H9 (cell line): ENCODE measurements around the gene MOB3C. TPM values are rescaled to one million over a fixed set of nuclear protein-coding genes. Genes with fewer than 3 reads are reported as not detected.

ENCODE experiments used
- DNase-seq: peaks from one replicate; pipeline ENCODE4 v3.0.0-alpha.2; 2017
- H2AFZ ChIP-seq: one replicate; pipeline ENCODE4 v1.6.1; 2013; ENCODE audit warnings: mild to moderate bottlenecking, low read length, control low read depth, moderate library complexity
- H2AK5ac ChIP-seq: 2 replicates; pipeline ENCODE4 v1.6.1; 2013; ENCODE audit warnings: low read length, control low read depth, mixed read lengths; ENCODE audit not compliant: insufficient read length
- H2BK120ac ChIP-seq: one replicate; pipeline ENCODE4 v1.6.1; 2013; ENCODE audit warnings: low read depth, mild to moderate bottlenecking, low read length, control low read depth, inconsistent platforms; ENCODE audit not compliant: poor library complexity, severe bottlenecking
- H2BK12ac ChIP-seq: 2 replicates; pipeline ENCODE4 v1.6.1; 2013; ENCODE audit warnings: low read length, control low read depth, mixed read lengths, low read depth; ENCODE audit not compliant: insufficient read length
- H2BK15ac ChIP-seq: 2 replicates; pipeline ENCODE4 v1.6.1; 2013; ENCODE audit warnings: low read depth, low read length, control low read depth
- H2BK20ac ChIP-seq: one replicate; pipeline ENCODE4 v1.6.1; 2013; ENCODE audit warnings: low read depth, mild to moderate bottlenecking, low read length, control low read depth, inconsistent platforms; ENCODE audit not compliant: poor library complexity, severe bottlenecking
- H2BK5ac ChIP-seq: 2 replicates; pipeline ENCODE4 v1.6.1; 2013; ENCODE audit warnings: low read length, control low read depth, mixed read lengths; ENCODE audit not compliant: insufficient read length
- H3K14ac ChIP-seq: 2 replicates; pipeline ENCODE4 v1.6.1; 2013; ENCODE audit warnings: low read length, control low read depth; ENCODE audit not compliant: insufficient read depth
- H3K18ac ChIP-seq: 2 replicates; pipeline ENCODE4 v1.6.1; 2013; ENCODE audit warnings: low read depth, mild to moderate bottlenecking, mixed read lengths, low read length, control low read depth; ENCODE audit not compliant: insufficient read length
- H3K23ac ChIP-seq: 2 replicates; pipeline ENCODE4 v1.6.1; 2013; ENCODE audit warnings: low read length, control low read depth, mixed read lengths, low read depth; ENCODE audit not compliant: insufficient read length
- H3K23me2 ChIP-seq: 2 replicates; pipeline ENCODE4 v1.6.1; 2013; ENCODE audit warnings: low read depth, mild to moderate bottlenecking, mixed read lengths, low read length, control low read depth; ENCODE audit not compliant: insufficient read length, poor library complexity, severe bottlenecking
- H3K27ac ChIP-seq: 2 replicates; pipeline ENCODE4 v1.5.1; 2013; ENCODE audit warnings: low read length, control low read depth, mixed read lengths, low read depth; ENCODE audit not compliant: insufficient read length
- H3K27me3 ChIP-seq: 2 replicates; pipeline ENCODE4 v1.6.1; 2013; ENCODE audit warnings: low read length, control low read depth, inconsistent platforms; ENCODE audit not compliant: insufficient read depth
- H3K4ac ChIP-seq: 2 replicates; pipeline ENCODE4 v1.6.1; 2013; ENCODE audit warnings: low read depth, mild to moderate bottlenecking, control low read depth, inconsistent platforms, low read length, moderate library complexity
- H3K4me1 ChIP-seq: 2 replicates; pipeline ENCODE4 v1.6.1; 2013; ENCODE audit warnings: low read length, control low read depth, inconsistent platforms; ENCODE audit not compliant: insufficient read depth
- H3K4me2 ChIP-seq: 2 replicates; pipeline ENCODE4 v1.6.1; 2013; ENCODE audit warnings: low read length, control low read depth, mixed read lengths; ENCODE audit not compliant: insufficient read length, insufficient read depth
- H3K56ac ChIP-seq: 2 replicates; pipeline ENCODE4 v1.6.1; 2013; ENCODE audit warnings: low read depth, mild to moderate bottlenecking, mixed read lengths, low read length, control low read depth; ENCODE audit not compliant: insufficient read length
- H3K79me1 ChIP-seq: 2 replicates; pipeline ENCODE4 v1.6.1; 2013; ENCODE audit warnings: low read depth, mild to moderate bottlenecking, moderate library complexity, low read length, control low read depth, inconsistent platforms; ENCODE audit not compliant: insufficient read depth, poor library complexity, severe bottlenecking
- H3K79me2 ChIP-seq: 2 replicates; pipeline ENCODE4 v1.6.1; 2013; ENCODE audit warnings: low read length, control low read depth, inconsistent platforms; ENCODE audit not compliant: insufficient read depth
- H3K9ac ChIP-seq: 2 replicates; pipeline ENCODE4 v1.6.1; 2013; ENCODE audit warnings: low read length, control low read depth, mixed read lengths; ENCODE audit not compliant: insufficient read length; ENCODE audit errors: extremely low read depth
- H3K9me3 ChIP-seq: one replicate; pipeline ENCODE4 v1.6.1; 2013; ENCODE audit warnings: low read depth, low read length, inconsistent platforms; ENCODE audit not compliant: control insufficient read depth
- H3T11ph ChIP-seq: one replicate; pipeline ENCODE4 v1.6.1; 2013; ENCODE audit warnings: mild to moderate bottlenecking, low read length, control low read depth, inconsistent platforms
- H4K20me1 ChIP-seq: one replicate; pipeline ENCODE4 v1.6.1; 2013; ENCODE audit not compliant: control insufficient read depth, insufficient read length, insufficient read depth
- H4K5ac ChIP-seq: 2 replicates; pipeline ENCODE4 v1.6.1; 2013; ENCODE audit warnings: low read depth, mild to moderate bottlenecking, mixed read lengths, low read length, control low read depth; ENCODE audit not compliant: insufficient read length
- H4K8ac ChIP-seq: replicated peaks from 2 replicates; pipeline ENCODE4 v1.6.1; 2013; ENCODE audit warnings: low read length, control low read depth, mixed read lengths, low read depth; ENCODE audit not compliant: insufficient read length
- H4K91ac ChIP-seq: 2 replicates; pipeline ENCODE4 v1.6.1; 2013; ENCODE audit warnings: low read depth, mild to moderate bottlenecking, moderate library complexity, mixed read lengths, low read length, control low read depth; ENCODE audit not compliant: insufficient read length
- H3K27ac Mint-ChIP-seq, 3 experiments: 2 replicates in 2 of 3; 3 replicates in 1 of 3; pipeline ENCODE4 v1.8.0; 2020 to 2021; ENCODE audit warnings: mixed read lengths in 3 of 3, mild to moderate bottlenecking in 1 of 3, moderate library complexity in 1 of 3
- H3K27me3 Mint-ChIP-seq: 2 replicates; pipeline ENCODE4 v1.8.0; 2021; ENCODE audit warnings: low read depth, mild to moderate bottlenecking, moderate library complexity, mixed read lengths
- H3K36me3 Mint-ChIP-seq, 3 experiments: 2 replicates in 2 of 3; 3 replicates in 1 of 3; pipeline ENCODE4 v1.8.0; 2020 to 2021; ENCODE audit warnings: low read depth in 3 of 3, mixed read lengths in 3 of 3; ENCODE audit not compliant: insufficient read depth in 1 of 3
- H3K4me1 Mint-ChIP-seq, 2 experiments: 2 replicates each; pipeline ENCODE4 v1.8.0; 2020; ENCODE audit warnings: mixed read lengths in 2 of 2
- H3K4me3 Mint-ChIP-seq, 2 experiments: 2 replicates in 1 of 2; 3 replicates in 1 of 2; pipeline ENCODE4 v1.8.0; 2020 to 2021; ENCODE audit warnings: mild to moderate bottlenecking in 2 of 2, mixed read lengths in 2 of 2, moderate library complexity in 1 of 2
- H3K9me3 Mint-ChIP-seq, 2 experiments: 2 replicates in 1 of 2; 3 replicates in 1 of 2; pipeline ENCODE4 v1.8.0; 2020; ENCODE audit warnings: mild to moderate bottlenecking in 2 of 2, mixed read lengths in 2 of 2, moderate library complexity in 1 of 2
- CTCF ChIP-seq: fragments of 200-600 bp; sonication (generic); conservative IDR thresholded peaks from 3 replicates; pipeline ENCODE4 v1.8.0; 2021; ENCODE audit warnings: antibody characterized with exemption, mild to moderate bottlenecking
- WGBS: extraction: QIAGEN DNeasy Blood & Tissue Kit; methylation state at CpG from one replicate; pipeline ENCODE4 v1.1.7; 2013; ENCODE audit warnings: missing lambda C conversion rate, low lambda C conversion rate, mixed read lengths; ENCODE audit not compliant: insufficient read length; ENCODE audit errors: extremely low coverage; 5-methylcytosine and 5-hydroxymethylcytosine counted together
- total RNA-seq: library from RNA; stranded (reverse); gene quantifications from 2 replicates; pipeline ENCODE4 v1.2.1, GENCODE V29; 2021

MOB3C gene
- total RNA-seq, 1 experiment from 2014 or later = 3.2 TPM

DNA sequence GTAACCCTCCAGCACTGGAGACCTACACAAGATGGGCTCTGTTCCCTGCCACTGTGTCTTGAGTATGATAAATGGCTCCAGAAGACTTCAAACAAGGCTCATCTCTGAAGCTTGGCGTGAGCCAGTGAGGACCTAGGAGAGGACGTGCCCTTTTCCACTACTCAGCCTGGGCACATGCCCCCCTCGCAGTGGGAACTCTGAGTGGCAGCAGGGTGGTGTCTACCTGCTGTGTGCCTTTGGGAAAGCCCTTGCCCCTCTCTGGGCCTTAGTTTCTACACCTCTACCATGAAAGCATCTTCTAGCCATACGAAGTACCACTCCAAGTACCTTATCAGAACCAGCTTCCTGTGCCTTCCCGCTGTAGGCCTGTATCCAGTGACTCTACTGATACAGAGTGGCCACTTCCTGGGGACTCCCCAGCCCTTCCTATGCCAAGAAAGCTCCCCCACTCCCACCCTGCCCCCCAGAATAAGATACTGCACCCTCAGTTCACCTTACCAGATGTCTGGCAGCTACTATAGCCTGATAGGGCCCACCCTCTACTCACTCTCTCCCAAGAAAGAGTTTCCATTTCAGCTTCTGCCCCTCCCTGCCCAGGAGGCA lies 3.1 kb upstream of the MOB3C start:
- H4K5ac ChIP-seq = no peak overlapping the region
- H4K91ac ChIP-seq = no peak overlapping the region
- no peaks in the 10 kb centered on the region for H3K79me2 ChIP-seq
- Mint-ChIP-seq H3K9me3 (no peaks in the 10 kb centered on the region), H3K36me3 (no peaks in the 10 kb centered on the region), H3K4me3 (no peak overlapping the region), H3K4me1 (peaks cover 25 to 30% of the 10 kb centered on the region in 2 experiments), H3K27ac (no peak overlapping the region), H3K27me3 (peaks cover 34% of the 10 kb centered on the region)
- no peak overlapping the region for H3K27ac ChIP-seq
- no peak overlapping the region for H2BK20ac ChIP-seq
- no peak overlapping the region for H3K14ac ChIP-seq
- no peak overlapping the region for H3K56ac ChIP-seq
- no peak overlapping the region for H2BK5ac ChIP-seq
- WGBS = no CpG with 5 or more reads among the region's 5 CpGs
- H3K18ac ChIP-seq = no peak overlapping the region
- DNase-seq = no peak
- H2BK12ac ChIP-seq = no peak overlapping the region
- peaks cover 8% of the 10 kb centered on the region for H3K23me2 ChIP-seq
- H3K79me1 ChIP-seq = no peaks in the 10 kb centered on the region
- no peak overlapping the region for H4K8ac ChIP-seq
- H3K9me3 ChIP-seq = no peaks in the 10 kb centered on the region
- no peak overlapping the region for H2AFZ ChIP-seq
- H3K27me3 ChIP-seq = peaks cover 3% of the 10 kb centered on the region; the same call in 1 of the 2 replicates
- no peak overlapping the region for H2BK15ac ChIP-seq
- H3K4me1 ChIP-seq = peaks cover 8% of the 10 kb centered on the region; the same call in 1 of the 2 replicates
- H4K20me1 ChIP-seq = no peaks in the 10 kb centered on the region
- no peak overlapping the region for H2AK5ac ChIP-seq
- H3K9ac ChIP-seq = no peak overlapping the region
- H2BK120ac ChIP-seq = no peak overlapping the region
- no peak overlapping the region for H3K23ac ChIP-seq
- no peak overlapping the region for H3K4me2 ChIP-seq
- TF ChIP-seq CTCF = no peak
- H3K4ac ChIP-seq = no peak overlapping the region
- H3T11ph ChIP-seq = no peak overlapping the region
